RWPE2 (cell line): ENCODE results near the gene SLC39A11.
"Not testable (repeated sequence)": the region's sequence is repeated elsewhere in the genome, so short reads cannot be mapped to it uniquely, and the experiment has no call there.

Experiments used
- ATAC-seq: fragments of 200-7000 bp; cut with Tn5 transposase; 3 replicates; pipeline ENCODE4 v1.9.1; 2021; ENCODE audit warnings: low read depth
- DNase-seq: peaks from one replicate; pipeline ENCODE4 v3.0.0-alpha.2; 2020; ENCODE audit warnings: low spot score
- H3K27ac ChIP-seq: fragments of 450-650 bp; 2 replicates; pipeline ENCODE4 v1.5.1; 2017; ENCODE audit warnings: mild to moderate bottlenecking; ENCODE audit not compliant: poor library complexity, severe bottlenecking
- H3K27me3 ChIP-seq: fragments of 250-450 bp; sonication (Bioruptor Pico); 2 replicates; pipeline ENCODE4 v1.5.1; 2021; ENCODE audit warnings: mild to moderate bottlenecking, moderate library complexity; ENCODE audit not compliant: insufficient read depth, poor library complexity, severe bottlenecking
- H3K36me3 ChIP-seq: fragments of 250-450 bp; sonication (Bioruptor Pico); 2 replicates; pipeline ENCODE4 v1.5.1; 2020; ENCODE audit warnings: low read depth, mild to moderate bottlenecking, moderate library complexity
- H3K4me1 ChIP-seq: fragments of 250-450 bp; sonication (Bioruptor Pico); 2 replicates; pipeline ENCODE4 v1.5.1; 2021; ENCODE audit warnings: mild to moderate bottlenecking, moderate library complexity; ENCODE audit not compliant: insufficient read depth, poor library complexity, severe bottlenecking
- H3K4me3 ChIP-seq: fragments of 250-450 bp; sonication (Bioruptor Pico); 2 replicates; pipeline ENCODE4 v1.5.1; 2021; ENCODE audit warnings: mild to moderate bottlenecking, moderate library complexity; ENCODE audit not compliant: severe bottlenecking
- H3K9me3 ChIP-seq: fragments of 250-450 bp; sonication (Bioruptor Pico); 2 replicates; pipeline ENCODE4 v1.5.1; 2021; ENCODE audit warnings: mild to moderate bottlenecking, moderate library complexity; ENCODE audit not compliant: severe bottlenecking
- TF ChIP-seq, protein P1 (sequence below): fragments of 450-650 bp; IDR thresholded peaks from one replicate; pipeline ENCODE4 v1.5.1; 2017; ENCODE audit warnings: mild to moderate bottlenecking, moderate library complexity; ENCODE audit not compliant: poor library complexity, severe bottlenecking

SLC39A11 gene

GRCh38 chr17:72901657-72902056 is 190.8 kb downstream of the SLC39A11 start:
- Histone ChIP-seq H3K9me3 (no peaks in the 10 kb centered on the region), H3K36me3 (no peaks in the 10 kb centered on the region), H3K4me1 (no peaks in the 10 kb centered on the region), H3K27ac (no peak overlapping the region), H3K27me3 (no peaks in the 10 kb centered on the region), H3K4me3 (no peak overlapping the region)
- no peak for DNase-seq
- TF ChIP-seq, protein P1, sequence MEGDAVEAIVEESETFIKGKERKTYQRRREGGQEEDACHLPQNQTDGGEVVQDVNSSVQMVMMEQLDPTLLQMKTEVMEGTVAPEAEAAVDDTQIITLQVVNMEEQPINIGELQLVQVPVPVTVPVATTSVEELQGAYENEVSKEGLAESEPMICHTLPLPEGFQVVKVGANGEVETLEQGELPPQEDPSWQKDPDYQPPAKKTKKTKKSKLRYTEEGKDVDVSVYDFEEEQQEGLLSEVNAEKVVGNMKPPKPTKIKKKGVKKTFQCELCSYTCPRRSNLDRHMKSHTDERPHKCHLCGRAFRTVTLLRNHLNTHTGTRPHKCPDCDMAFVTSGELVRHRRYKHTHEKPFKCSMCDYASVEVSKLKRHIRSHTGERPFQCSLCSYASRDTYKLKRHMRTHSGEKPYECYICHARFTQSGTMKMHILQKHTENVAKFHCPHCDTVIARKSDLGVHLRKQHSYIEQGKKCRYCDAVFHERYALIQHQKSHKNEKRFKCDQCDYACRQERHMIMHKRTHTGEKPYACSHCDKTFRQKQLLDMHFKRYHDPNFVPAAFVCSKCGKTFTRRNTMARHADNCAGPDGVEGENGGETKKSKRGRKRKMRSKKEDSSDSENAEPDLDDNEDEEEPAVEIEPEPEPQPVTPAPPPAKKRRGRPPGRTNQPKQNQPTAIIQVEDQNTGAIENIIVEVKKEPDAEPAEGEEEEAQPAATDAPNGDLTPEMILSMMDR: no peak
- no peak for ATAC-seq

DNA sequence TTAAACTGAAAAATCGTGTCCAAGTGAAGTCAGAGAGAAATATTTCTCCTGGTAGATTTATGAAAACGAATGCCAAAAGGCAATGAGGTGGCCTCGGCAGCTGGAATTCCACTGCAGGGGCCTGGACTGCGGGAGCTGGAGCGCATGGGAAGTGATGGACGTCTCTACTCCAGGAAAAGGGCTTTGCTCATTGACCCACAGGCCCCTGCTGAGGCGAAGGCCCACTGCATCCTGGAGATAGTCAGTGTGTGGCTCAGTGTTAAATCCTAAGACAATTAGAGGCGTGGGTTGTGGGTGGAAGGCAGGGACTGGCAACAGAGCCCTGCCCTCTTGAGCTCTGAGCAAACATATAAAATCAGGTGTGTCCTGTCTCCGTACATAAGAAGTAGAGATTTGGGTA is 191.4 kb downstream of the SLC39A11 start:
- TF ChIP-seq, protein P1: no peak
- no peaks in the 10 kb centered on the region for H3K27me3 ChIP-seq
- ATAC-seq: no peak
- H3K9me3 ChIP-seq: no peaks in the 10 kb centered on the region
- H3K4me1 ChIP-seq: peaks cover 5% of the 10 kb centered on the region
- no peak for DNase-seq
- no peak overlapping the region for H3K27ac ChIP-seq
- H3K4me3 ChIP-seq: no peak overlapping the region
- no peaks in the 10 kb centered on the region for H3K36me3 ChIP-seq

DNA sequence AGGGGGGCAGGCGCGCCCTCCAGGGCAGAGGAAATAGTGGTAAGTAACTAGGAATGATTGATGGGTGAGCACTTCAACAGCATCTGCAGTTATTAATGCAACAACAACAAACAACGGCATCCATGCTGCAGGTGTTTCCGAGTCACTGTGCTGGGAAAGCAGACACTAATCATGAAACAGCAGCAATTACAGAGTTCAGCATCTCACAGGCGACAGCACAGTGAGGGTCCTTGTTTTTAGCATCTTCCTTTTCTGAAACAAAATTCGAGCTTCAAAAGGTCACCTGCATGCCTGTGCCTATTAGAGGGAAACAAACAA is 191.9 kb downstream of the SLC39A11 start:
- Histone ChIP-seq H3K9me3 (no peaks in the 10 kb centered on the region), H3K27me3 (no peaks in the 10 kb centered on the region), H3K4me1 (peaks cover 8% of the 10 kb centered on the region), H3K27ac (no peak overlapping the region), H3K36me3 (no peaks in the 10 kb centered on the region), H3K4me3 (no peak overlapping the region)
- no peak for DNase-seq
- no peak for ATAC-seq
- TF ChIP-seq, protein P1: no peak

- no peaks in the 10 kb centered on the region for H3K36me3 ChIP-seq
- no peak overlapping the region for H3K27ac ChIP-seq
- no peaks in the 10 kb centered on the region for H3K27me3 ChIP-seq
- TF ChIP-seq, protein P1: no peak
- H3K9me3 ChIP-seq: no peaks in the 10 kb centered on the region
- H3K4me1 ChIP-seq: peaks cover 9% of the 10 kb centered on the region
- no peak for ATAC-seq
- H3K4me3 ChIP-seq: no peak overlapping the region
- no peak for DNase-seq
These were observed 193.8 kb downstream of the SLC39A11 start for GRCh38 chr17:72898725-72899124.

DNA sequence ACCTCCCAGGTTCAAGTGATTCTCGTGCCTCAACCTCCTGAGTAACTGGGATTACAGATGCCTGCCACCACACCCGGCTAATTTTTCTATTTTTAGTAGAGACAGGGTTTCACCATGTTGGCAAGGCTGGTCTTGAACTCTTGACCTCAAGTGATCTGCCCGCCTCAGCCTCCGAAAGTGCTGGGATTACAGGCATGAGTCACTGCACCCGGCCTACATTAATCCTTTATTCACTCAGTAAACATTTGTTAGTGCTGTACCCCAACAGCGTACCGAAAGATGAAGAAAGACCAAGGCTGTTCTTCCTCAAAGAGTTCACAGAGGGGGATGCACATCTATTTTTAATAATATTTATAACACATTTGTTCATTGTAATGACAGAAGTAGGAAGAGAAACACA is 196.2 kb downstream of the SLC39A11 start:
- H3K4me3 ChIP-seq, DNase-seq: not testable (repeated sequence)
- ATAC-seq: peak; percentile 70

More for the DNA sequence above, 196.2 kb downstream of the SLC39A11 start:
- H3K4me1 ChIP-seq, H3K36me3 ChIP-seq, H3K27ac ChIP-seq, H3K27me3 ChIP-seq, H3K9me3 ChIP-seq: not testable (repeated sequence)
